SK-N-SH (cell line): ENCODE data around the gene SPEF1. TPM values are rescaled to one million over a fixed set of nuclear protein-coding genes. Genes with fewer than 3 reads are reported as not detected.
A peak's percentile ranks its signal among the peaks of the same experiment; 100 is the strongest.

Source experiments
- CTCF ChIA-PET: fragments of 300-600, 350-600 bp; formaldehyde crosslinking; extraction: SDS; loops from one replicate; lab custom pipeline; 2021; lab: Yijun Ruan, JAX
- POLR2A ChIA-PET: fragments of 350-600 bp; sonication (Branson Sonifier 250); formaldehyde crosslinking; extraction: SDS; loops from one replicate; lab custom pipeline; 2020; ENCODE audit warnings: antibody characterized with exemption, inconsistent platforms; lab: Yijun Ruan, JAX
- DNase-seq: peaks from one replicate; pipeline ENCODE4 v3.0.0; 2012
- H2AFZ ChIP-seq: fragments of 200-600 bp; sonication (generic); 2 replicates; pipeline ENCODE4 v1.8.1; 2016; ENCODE audit warnings: antibody characterized with exemption, mild to moderate bottlenecking, low read depth
- H3F3A ChIP-seq: fragments of 200-600 bp; sonication (generic); replicated peaks from 2 replicates; pipeline ENCODE3; 2016; ENCODE audit warnings: antibody characterized with exemption, mild to moderate bottlenecking; ENCODE audit not compliant: insufficient read depth
- H3K27ac ChIP-seq, 2 experiments: fragments of 200-500 bp in 1 of 2; fragments of 200-600 bp in 1 of 2; sonication (Bioruptor generic) in 1 of 2; sonication (generic), shearing (Covaris generic) in 1 of 2; 2 replicates each; pipeline versions ENCODE4 v1.5.1 to v1.6.1; 2014 to 2016; ENCODE audit warnings: low read depth in 2 of 2, inconsistent platforms in 1 of 2, low read length in 1 of 2, mild to moderate bottlenecking in 1 of 2, mixed read lengths in 1 of 2
- H3K27me3 ChIP-seq: fragments of 200-600 bp; sonication (generic), shearing (Covaris generic); 2 replicates; pipeline ENCODE4 v1.6.1; 2016; ENCODE audit warnings: mixed run types; ENCODE audit not compliant: insufficient read depth
- H3K36me3 ChIP-seq, 2 experiments: fragments of 200-500 bp in 1 of 2; fragments of 200-600 bp in 1 of 2; sonication (Bioruptor generic) in 1 of 2; sonication (generic) in 1 of 2; replicated peaks in 1 of 2; 2 replicates each; pipeline versions ENCODE3 to v1.5.1; 2014 to 2016; ENCODE audit warnings: low read length in 1 of 2, mild to moderate bottlenecking in 1 of 2; ENCODE audit not compliant: insufficient read depth in 2 of 2, control insufficient read depth in 1 of 2
- H3K4me1 ChIP-seq, 2 experiments: fragments of 200-500 bp in 1 of 2; fragments of 200-600 bp in 1 of 2; sonication (Bioruptor generic) in 1 of 2; sonication (generic), shearing (Covaris generic) in 1 of 2; 2 replicates each; pipeline versions ENCODE4 v1.5.1 to v1.6.1; 2014 to 2016; ENCODE audit warnings: low read depth in 1 of 2, low read length in 1 of 2, mixed run types in 1 of 2; ENCODE audit not compliant: insufficient read depth in 2 of 2, control insufficient read depth in 1 of 2
- H3K4me2 ChIP-seq: fragments of 200-600 bp; sonication (generic), shearing (Covaris generic); 2 replicates; pipeline ENCODE4 v1.6.1; 2017; ENCODE audit warnings: mixed run types
- H3K4me3 ChIP-seq, 2 experiments: fragments of 200-500 bp in 1 of 2; fragments of 200-600 bp in 1 of 2; sonication (Bioruptor generic) in 1 of 2; sonication (generic), shearing (Covaris generic) in 1 of 2; 2 replicates each; pipeline versions ENCODE4 v1.5.1 to v1.8.1; 2014 to 2016; ENCODE audit warnings: low read depth in 2 of 2, inconsistent platforms in 1 of 2, low read length in 1 of 2, mild to moderate bottlenecking in 1 of 2, mixed read lengths in 1 of 2, moderate library complexity in 1 of 2
- H3K79me2 ChIP-seq: fragments of 200-600 bp; sonication (generic); 2 replicates; pipeline ENCODE4 v1.8.1; 2017; ENCODE audit warnings: mild to moderate bottlenecking; ENCODE audit not compliant: insufficient read depth
- H3K9ac ChIP-seq: fragments of 200-600 bp; sonication (generic); 2 replicates; pipeline ENCODE4 v1.6.1; 2017; ENCODE audit warnings: mixed run types
- H3K9me2 ChIP-seq: fragments of 200-600 bp; sonication (generic); 2 replicates; pipeline ENCODE4 v1.6.1; 2017; ENCODE audit warnings: mixed run types
- H3K9me3 ChIP-seq: fragments of 200-600 bp; sonication (generic); 2 replicates; pipeline ENCODE4 v1.6.1; 2017; ENCODE audit warnings: mixed run types, mild to moderate bottlenecking, moderate library complexity
- H4K20me1 ChIP-seq: fragments of 200-600 bp; sonication (generic); 2 replicates; pipeline ENCODE4 v1.6.1; 2017; ENCODE audit warnings: mild to moderate bottlenecking, mixed run types; ENCODE audit not compliant: insufficient read depth
- CTCF ChIP-seq: fragments of 200-600 bp; sonication (generic); IDR thresholded peaks from 2 replicates; pipeline ENCODE4 v1.6.1; 2017; ENCODE audit warnings: antibody characterized with exemption, mild to moderate bottlenecking, moderate library complexity
- ELF1 ChIP-seq: IDR thresholded peaks from 2 replicates; pipeline ENCODE4 v1.4.0; 2012
- FOXM1 ChIP-seq: IDR thresholded peaks from 2 replicates; pipeline ENCODE4 v1.4.0; 2012; ENCODE audit warnings: low read depth, mild to moderate bottlenecking
- IRF3 ChIP-seq: fragments of 150-350 bp; IDR thresholded peaks from 2 replicates; pipeline ENCODE4 v1.6.1; 2016; ENCODE audit warnings: mild to moderate bottlenecking, low read depth, low read length
- NFIC ChIP-seq: IDR thresholded peaks from 2 replicates; pipeline ENCODE4 v1.4.0; 2012; ENCODE audit warnings: borderline replicate concordance
- PBX3 ChIP-seq: IDR thresholded peaks from 2 replicates; pipeline ENCODE4; 2012
- POLR2AphosphoS5 ChIP-seq: IDR thresholded peaks from 2 replicates; pipeline ENCODE4 v1.6.1; 2012; ENCODE audit warnings: low read depth, low read length
- RAD21 ChIP-seq: IDR thresholded peaks from 2 replicates; pipeline ENCODE4 v1.6.1; 2012; ENCODE audit warnings: mild to moderate bottlenecking, low read length
- RFX5 ChIP-seq: IDR thresholded peaks from 2 replicates; pipeline ENCODE4 v1.6.1; 2012; ENCODE audit warnings: mild to moderate bottlenecking, improper control_type of control experiment, low read length
- SIN3A ChIP-seq: IDR thresholded peaks from 2 replicates; pipeline ENCODE4 v1.6.1; 2012; ENCODE audit warnings: low read depth, mild to moderate bottlenecking, low read length, moderate library complexity, borderline replicate concordance
- SMC3 ChIP-seq: IDR thresholded peaks from 2 replicates; pipeline ENCODE4 v1.6.1; 2012; ENCODE audit warnings: low read depth, low read length, improper control_type of control experiment
- TAF1 ChIP-seq: IDR thresholded peaks from 2 replicates; pipeline ENCODE4 v1.6.1; 2012; ENCODE audit warnings: low read depth, mild to moderate bottlenecking, low read length, moderate library complexity, borderline replicate concordance
- ZBTB33 ChIP-seq: IDR thresholded peaks from 2 replicates; pipeline ENCODE4 v1.4.0; 2012; ENCODE audit warnings: low read depth, borderline replicate concordance
- WGBS: methylation state at CpG from one replicate; pipeline ENCODE4 v1.1.6; 2017; ENCODE audit warnings: low lambda C conversion rate; 5-methylcytosine and 5-hydroxymethylcytosine counted together
- polyA plus RNA-seq, 3 experiments: library from polyadenylated mRNA; depleted of rRNA; stranded (reverse); fragments of >200 nt; gene quantifications; 2 replicates each; pipeline ENCODE4 v1.2.3, GENCODE V29; 2012

Gene SPEF1
- polyA plus RNA-seq, 1 of the 3 experiments (the other 2 are of a cell fraction): 1.6 TPM

- Histone ChIP-seq H3K36me3 (peaks cover 10 to 15% of the 10 kb centered on the region in 2 experiments), H3K4me3 (no peak overlapping the region), H3K27me3 (no peaks in the 10 kb centered on the region), H3K9ac (no peak overlapping the region), H3F3A (no peaks in the 10 kb centered on the region), H3K9me2 (no peaks in the 10 kb centered on the region), H3K79me2 (no peaks in the 10 kb centered on the region), H2AFZ (no peak overlapping the region), H4K20me1 (no peaks in the 10 kb centered on the region), H3K9me3 (no peaks in the 10 kb centered on the region), H3K4me2 (no peak overlapping the region), H3K4me1 (peaks cover 0 to 6% of the 10 kb centered on the region in 2 experiments; a peak in 1 of 4 replicates), H3K27ac (no peak overlapping the region)
- ChIA-PET CTCF (interaction anchor here (1.0 to 9.8 kb wide), 19 partner anchors 9 to 101 kb away, joined by 3 to 151 read pairs (median 5); partner anchors contain the start of genes ADISSP, CENPB and SPEF1), POLR2A (interaction anchor here (1.0 to 2.0 kb wide), 2 partner anchors 15 to 67 kb away, joined by 3 to 7 read pairs; partner anchors contain the start of genes ADISSP and AP5S1)
- WGBS: 92% methylated on average over 13 of the region's 26 CpGs
- TF ChIP-seq POLR2AphosphoS5: no peak
- DNase-seq: no peak
Observed at GRCh38 chr20:3753501-3754275, 27.6 kb downstream of the SPEF1 start.

- H3K9me2 ChIP-seq: no peaks in the 10 kb centered on the region
- TF ChIP-seq SIN3A: no peak
- peak; percentile 77 for TF ChIP-seq CTCF
- peak; percentile 72 for TF ChIP-seq RAD21
- peak; percentile 64 for TF ChIP-seq SMC3
- TF ChIP-seq, all 33 proteins: peak for 3
- DNase-seq: peak; percentile 82
- Histone ChIP-seq H2AFZ (no peak overlapping the region), H3K4me1 (peaks cover 0 to 6% of the 10 kb centered on the region in 2 experiments; a peak in 1 of 4 replicates), H3F3A (no peaks in the 10 kb centered on the region), H3K4me2 (no peak overlapping the region), H3K27ac (no peak overlapping the region), H3K9me3 (no peaks in the 10 kb centered on the region), H3K9ac (no peak overlapping the region), H3K27me3 (no peaks in the 10 kb centered on the region), H3K36me3 (peaks cover 8 to 12% of the 10 kb centered on the region in 2 experiments), H3K79me2 (no peaks in the 10 kb centered on the region), H3K4me3 (no peak overlapping the region), H4K20me1 (no peaks in the 10 kb centered on the region)
- WGBS: 20% methylated on average over 2 of the region's 4 CpGs
- ChIA-PET CTCF (interaction anchor here (0.6 to 9.8 kb wide), 19 partner anchors 10 to 190 kb away, joined by 3 to 151 read pairs (median 4); partner anchors contain the start of genes ADISSP, CENPB and SPEF1), POLR2A (interaction anchor here (1.0 to 2.0 kb wide), 2 partner anchors 15 to 67 kb away, joined by 3 to 7 read pairs; partner anchors contain the start of genes ADISSP and AP5S1)
Observed at GRCh38 chr20:3753098-3753497, 28.1 kb downstream of the SPEF1 start.

- WGBS: 95% methylated on average over 13 of the region's 13 CpGs
- no peak overlapping the region for H3K4me2 ChIP-seq
- POLR2A ChIA-PET: interaction anchor here (1.0 to 2.0 kb wide), 2 partner anchors 16 to 68 kb away, joined by 3 to 7 read pairs; partner anchors contain the start of genes ADISSP and AP5S1
- TF ChIP-seq NFIC: no peak
- TF ChIP-seq IRF3: no peak
- TF ChIP-seq TAF1: no peak
- TF ChIP-seq ELF1: no peak
- no peak for TF ChIP-seq FOXM1
- TF ChIP-seq PBX3: no peak
- no peak for TF ChIP-seq ZBTB33
- TF ChIP-seq RFX5: no peak
- TF ChIP-seq SIN3A: no peak
Observed at GRCh38 chr20:3752386-3752759, 28.9 kb downstream of the SPEF1 start.

More at GRCh38 chr20:3752386-3752759, 28.9 kb downstream of the SPEF1 start:
- H3K79me2 ChIP-seq: no peaks in the 10 kb centered on the region
- H3K36me3 ChIP-seq: peaks cover 4 to 10% of the 10 kb centered on the region in 2 experiments
- CTCF ChIA-PET: interaction anchor here (0.6 to 9.8 kb wide), 18 partner anchors 11 to 189 kb away, joined by 3 to 151 read pairs (median 4); partner anchors contain the start of genes ADISSP, CENPB and SPEF1
- no peak overlapping the region for H3K4me3 ChIP-seq
- H3K9me2 ChIP-seq: no peaks in the 10 kb centered on the region
- H3K27me3 ChIP-seq: no peaks in the 10 kb centered on the region
- H4K20me1 ChIP-seq: no peaks in the 10 kb centered on the region
- DNase-seq: no peak
- H3F3A ChIP-seq: no peaks in the 10 kb centered on the region
- no peak overlapping the region for H3K9ac ChIP-seq
- H3K27ac ChIP-seq: no peak overlapping the region
- peaks cover 0 to 6% of the 10 kb centered on the region in 2 experiments; a peak in 1 of 4 replicates for H3K4me1 ChIP-seq
- no peak overlapping the region for H2AFZ ChIP-seq
- H3K9me3 ChIP-seq: no peaks in the 10 kb centered on the region
